ENCODE results near the gene MAPK10.

The MAPK10 gene

GRCh38 chr4:86117705-86118302 is 242.0 kb downstream of the MAPK10 start:
- no peak for DNase-seq (ENCODE audit: low read depth)
- no peak for TF ChIP-seq CTCF (IDR thresholded peaks at IDR 0.05; ENCODE audit: low read depth, low read length, missing control alignments)
- no peak overlapping the region for H3K4me3 ChIP-seq (ENCODE audit: low read depth, low read length)

DNA sequence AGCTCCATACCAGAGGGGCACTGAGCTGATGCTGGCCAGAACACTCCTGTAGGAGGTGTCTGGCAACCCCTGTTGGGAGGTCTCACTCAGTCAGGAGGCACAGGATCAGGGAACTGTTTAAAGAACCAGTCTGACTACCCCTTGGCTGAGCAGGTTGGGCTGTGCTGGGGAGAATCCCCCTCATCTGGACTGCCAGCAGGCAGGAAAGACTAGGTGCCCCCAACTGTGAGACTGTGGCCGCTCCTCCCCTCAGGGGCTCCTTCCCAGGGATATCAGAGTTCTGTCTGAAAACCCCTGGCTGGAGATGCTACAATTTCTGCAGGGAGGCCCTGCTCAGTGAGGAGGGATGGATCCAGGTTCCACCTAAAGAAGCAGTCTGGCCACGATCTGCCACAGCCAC is 245.3 kb downstream of the MAPK10 start:
- no peak for TF ChIP-seq CTCF (IDR thresholded peaks at IDR 0.05; ENCODE audit: low read depth, low read length, missing control alignments)
- H3K4me3 ChIP-seq (ENCODE audit: low read depth, low read length): no peak overlapping the region
- DNase-seq (ENCODE audit: low read depth): no peak

GRCh38 chr4:86108834-86109233 is 251.0 kb downstream of the MAPK10 start:
- DNase-seq (ENCODE audit: low read depth): no peak
- no peak overlapping the region for H3K4me3 ChIP-seq (ENCODE audit: low read depth, low read length)
- TF ChIP-seq CTCF (IDR thresholded peaks at IDR 0.05; ENCODE audit: low read depth, low read length, missing control alignments): no peak

DNA sequence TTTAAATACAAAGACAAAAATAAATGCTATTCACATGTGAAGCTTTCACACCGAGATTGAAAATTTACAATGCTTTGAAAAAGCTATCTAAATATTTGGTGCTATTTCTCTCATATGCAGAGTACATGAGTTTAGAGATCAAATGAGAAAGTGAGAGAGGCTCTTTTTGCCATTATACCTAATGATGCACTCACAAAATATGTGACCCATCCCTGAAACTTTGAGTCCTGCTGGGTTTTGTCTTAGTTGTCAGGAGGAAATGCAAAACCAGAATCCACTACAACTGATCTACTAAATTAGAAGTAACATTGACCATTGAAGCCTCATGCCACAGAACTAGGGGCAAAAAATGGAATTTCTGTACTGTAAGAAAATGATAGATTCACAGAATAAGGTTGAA is 251.7 kb downstream of the MAPK10 start:
- no peak for TF ChIP-seq CTCF (IDR thresholded peaks at IDR 0.05; ENCODE audit: low read depth, low read length, missing control alignments)
- no peak for DNase-seq (ENCODE audit: low read depth)
- no peak overlapping the region for H3K4me3 ChIP-seq (ENCODE audit: low read depth, low read length)

DNA sequence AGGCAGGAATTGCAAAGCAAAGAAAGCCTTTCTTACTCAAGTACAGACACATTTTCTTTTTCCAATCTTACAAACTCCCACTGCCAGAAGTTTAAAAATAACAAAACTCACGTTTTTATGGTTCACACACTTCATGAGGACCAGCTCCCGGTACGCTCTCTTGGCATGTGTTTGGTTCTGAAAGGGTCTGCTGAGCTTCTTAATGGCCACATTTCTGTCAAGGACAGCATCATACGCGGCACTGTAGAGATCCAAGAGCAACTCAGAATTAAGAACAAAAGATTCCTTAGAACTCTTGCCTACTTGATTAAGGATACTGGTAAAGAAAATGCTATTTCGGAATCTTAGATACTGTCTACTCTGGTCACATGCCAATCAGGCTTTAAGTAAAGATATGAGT is 252.7 kb downstream of the MAPK10 start:
- no peak overlapping the region for H3K4me3 ChIP-seq (ENCODE audit: low read depth, low read length)
- no peak for TF ChIP-seq CTCF (IDR thresholded peaks at IDR 0.05; ENCODE audit: low read depth, low read length, missing control alignments)
- no peak for DNase-seq (ENCODE audit: low read depth)

- H3K4me3 ChIP-seq (ENCODE audit: low read depth, low read length): no peak overlapping the region
- TF ChIP-seq CTCF (IDR thresholded peaks at IDR 0.05; ENCODE audit: low read depth, low read length, missing control alignments): no peak
- DNase-seq (ENCODE audit: low read depth): no peak
Observed at GRCh38 chr4:86106475-86106874, 253.4 kb downstream of the MAPK10 start.

DNA sequence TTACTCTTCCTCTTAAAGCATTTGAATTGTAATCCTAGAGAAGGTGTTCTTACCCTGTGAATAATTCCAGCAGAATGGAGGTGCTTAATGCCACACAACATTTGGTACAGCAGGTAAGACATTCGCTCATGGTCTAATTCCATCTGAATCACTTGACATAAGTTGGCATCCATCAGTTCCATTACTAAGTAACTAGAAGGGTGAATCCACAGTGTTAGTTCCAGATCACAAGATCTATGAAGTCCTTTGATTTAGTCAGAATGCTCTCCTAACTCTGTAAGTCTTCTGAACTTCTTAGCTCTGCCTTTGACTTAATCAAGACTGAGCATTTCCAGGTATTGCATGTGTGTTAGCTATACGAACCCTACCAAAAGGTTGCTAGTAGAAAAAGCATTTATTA is 258.0 kb downstream of the MAPK10 start:
- TF ChIP-seq CTCF (IDR thresholded peaks at IDR 0.05; ENCODE audit: low read depth, low read length, missing control alignments): no peak
- no peak for DNase-seq (ENCODE audit: low read depth)
- no peak overlapping the region for H3K4me3 ChIP-seq (ENCODE audit: low read depth, low read length)
